GM19395 (cell line): Measurements from ENCODE around the gene IGFL1.
"Not testable (repeated sequence)": the region's sequence is repeated elsewhere in the genome, so short reads cannot be mapped to it uniquely, and the experiment has no call there.

Source experiments
- ATAC-seq: cut with Tn5 transposase; IDR thresholded peaks from one replicate; pipeline ENCODE4 v1.9.1; 2021; ENCODE audit warnings: mild to moderate bottlenecking, moderate library complexity; ENCODE audit not compliant: unreplicated experiment

The IGFL1 gene

GRCh38 chr19:46229442-46229841 is at the start of gene IGFL1:
TSS of gene IGFL1 (plus strand) at chr19:46229742. CDS start at chr19:46229775, 33 bp downstream.
- no peak for ATAC-seq

- ATAC-seq = no peak
Measured at GRCh38 chr19:46180701-46181387, 48.7 kb upstream of the IGFL1 start.

GRCh38 chr19:46181388-46181779 is 48.2 kb upstream of the IGFL1 start:
- ATAC-seq = no peak

- no peak for ATAC-seq
Measured at GRCh38 chr19:46182476-46182875, 47.1 kb upstream of the IGFL1 start.

GRCh38 chr19:46184775-46185710 is 44.5 kb upstream of the IGFL1 start:
- not testable (repeated sequence) for ATAC-seq

- no peak for ATAC-seq
Measured at GRCh38 chr19:46186101-46186716, 43.3 kb upstream of the IGFL1 start.

GRCh38 chr19:46186717-46187101 is 42.8 kb upstream of the IGFL1 start:
- ATAC-seq = no peak

GRCh38 chr19:46189971-46190888 is 39.3 kb upstream of the IGFL1 start:
- no peak for ATAC-seq

GRCh38 chr19:46191356-46191755 is 38.2 kb upstream of the IGFL1 start:
- ATAC-seq = no peak

GRCh38 chr19:46191972-46192371 is 37.6 kb upstream of the IGFL1 start:
- ATAC-seq = no peak

- not testable (repeated sequence) for ATAC-seq
Measured at GRCh38 chr19:46192626-46192991, 36.9 kb upstream of the IGFL1 start.

- no peak for ATAC-seq
Measured at GRCh38 chr19:46192992-46193650, 36.4 kb upstream of the IGFL1 start.

GRCh38 chr19:46193678-46194077 is 35.9 kb upstream of the IGFL1 start:
- no peak for ATAC-seq

- no peak for ATAC-seq
Measured at GRCh38 chr19:46195104-46195503, 34.4 kb upstream of the IGFL1 start.

GRCh38 chr19:46195919-46196318 is 33.6 kb upstream of the IGFL1 start:
- not testable (repeated sequence) for ATAC-seq

GRCh38 chr19:46196410-46197124 is 33.0 kb upstream of the IGFL1 start:
- no peak for ATAC-seq

GRCh38 chr19:46197314-46198070 is 32.0 kb upstream of the IGFL1 start:
- ATAC-seq = no peak

- ATAC-seq = no peak
Measured at GRCh38 chr19:46198756-46199155, 30.8 kb upstream of the IGFL1 start.
